NT2/D1 (cell line): ENCODE results near the gene ARHGAP33.

Experiments used
- DNase-seq: peaks from one replicate; pipeline ENCODE4 v3.0.0-alpha.2; 2011; ENCODE audit warnings: low read depth, low spot score
- H3K27me3 ChIP-seq: 2 replicates; pipeline ENCODE4 v1.6.0; 2011; ENCODE audit warnings: mild to moderate bottlenecking; ENCODE audit not compliant: insufficient read length, insufficient read depth
- H3K36me3 ChIP-seq: 2 replicates; pipeline ENCODE4 v1.6.1; 2011; ENCODE audit warnings: mild to moderate bottlenecking, low read length, mixed read lengths; ENCODE audit not compliant: insufficient read depth, insufficient read length
- H3K4me1 ChIP-seq: 2 replicates; pipeline ENCODE4 v1.5.1; 2011; ENCODE audit not compliant: insufficient read depth, insufficient read length
- H3K4me3 ChIP-seq: 2 replicates; pipeline ENCODE4 v1.5.1; 2011; ENCODE audit warnings: low read depth; ENCODE audit not compliant: insufficient read length
- H3K9ac ChIP-seq: 2 replicates; pipeline ENCODE4 v1.6.0; 2011; ENCODE audit warnings: low read depth; ENCODE audit not compliant: insufficient read length
- H3K9me3 ChIP-seq: 2 replicates; pipeline ENCODE4 v1.5.1; 2011; ENCODE audit warnings: mild to moderate bottlenecking, low read length; ENCODE audit not compliant: insufficient read depth
- SUZ12 ChIP-seq: IDR thresholded peaks from 2 replicates; pipeline ENCODE4 v1.6.1; 2011; ENCODE audit not compliant: insufficient read length, insufficient read depth; ENCODE audit errors: extremely low read depth
- YY1 ChIP-seq: IDR thresholded peaks from 2 replicates; pipeline ENCODE4 v1.6.1; 2011; ENCODE audit not compliant: insufficient read length, insufficient read depth
- ZNF274 ChIP-seq: IDR thresholded peaks from 2 replicates; pipeline ENCODE4 v1.6.1; 2011; ENCODE audit warnings: mild to moderate bottlenecking, low read depth, low read length

ARHGAP33 gene

DNA sequence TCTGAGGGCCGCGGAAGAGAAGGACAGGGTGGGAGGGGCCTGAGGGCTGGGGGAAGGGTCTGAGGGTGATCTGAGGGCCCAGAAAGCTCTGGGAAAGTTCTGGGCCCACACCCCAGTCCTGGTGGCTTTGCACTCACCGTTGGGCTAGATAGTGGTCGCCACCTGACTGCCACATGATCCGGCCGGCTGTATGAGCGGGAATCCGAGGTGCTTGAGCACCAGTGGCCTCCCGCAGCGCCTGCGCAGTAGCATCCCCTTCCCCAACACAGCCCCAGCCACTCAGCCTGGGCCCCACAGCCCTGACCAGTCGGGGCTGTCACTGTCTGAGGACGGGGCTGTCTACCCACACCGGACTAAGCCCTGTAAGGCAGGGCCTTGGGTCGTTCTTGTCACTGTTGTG is 22.3 kb downstream of the ARHGAP33 start:
- no peaks in the 10 kb centered on the region for H3K36me3 ChIP-seq
- peaks cover 3% of the 10 kb centered on the region for H3K4me1 ChIP-seq
- H3K27me3 ChIP-seq = no peaks in the 10 kb centered on the region
- H3K4me3 ChIP-seq = no peak overlapping the region
- no peak for TF ChIP-seq ZNF274
- no peak overlapping the region for H3K9ac ChIP-seq
- no peaks in the 10 kb centered on the region for H3K9me3 ChIP-seq
- no peak for DNase-seq

- no peak for DNase-seq
- H3K9ac ChIP-seq = no peak overlapping the region
These were observed 26.5 kb downstream of the ARHGAP33 start for GRCh38 chr19:35801828-35802227.

DNA sequence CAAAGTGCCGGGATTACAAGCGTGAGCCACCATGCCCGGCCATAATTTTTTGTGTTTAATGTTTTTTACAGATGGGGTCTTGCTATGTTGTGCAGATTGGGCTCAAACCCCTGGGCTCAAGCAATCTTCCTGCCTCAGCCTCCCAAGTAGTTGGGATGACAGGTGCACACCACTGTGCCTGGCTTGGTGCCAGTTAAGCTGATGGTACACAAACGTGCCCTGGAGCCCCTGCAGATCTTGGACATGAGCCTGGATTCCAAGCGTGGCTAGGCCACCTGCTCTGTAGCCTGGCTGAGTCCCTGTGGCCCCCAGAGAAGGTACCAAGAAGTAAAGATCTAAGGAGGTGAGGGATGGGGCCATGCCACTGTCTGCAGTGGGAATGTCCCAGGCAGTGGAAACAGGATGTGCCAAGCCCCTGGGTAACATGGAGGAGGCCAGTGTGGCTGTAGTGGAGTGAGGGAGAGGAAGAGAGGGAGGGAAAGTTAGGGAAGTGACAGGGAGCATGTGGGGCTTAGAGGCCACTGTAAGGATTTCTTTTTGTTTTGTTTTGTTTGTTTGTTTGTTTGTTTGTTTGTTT is 30.2 kb downstream of the ARHGAP33 start:
- H3K9ac ChIP-seq = no peak overlapping the region
- TF ChIP-seq SUZ12 (no peak), YY1 (no peak), ZNF274 (no peak)
- no peak for DNase-seq

More at GRCh38 chr19:35801828-35802227, 26.5 kb downstream of the ARHGAP33 start:
- no peaks in the 10 kb centered on the region for H3K27me3 ChIP-seq
- peaks cover 3% of the 10 kb centered on the region for H3K4me1 ChIP-seq
- H3K4me3 ChIP-seq = no peak overlapping the region
- TF ChIP-seq ZNF274 (no peak), YY1 (no peak), SUZ12 (no peak)
- H3K36me3 ChIP-seq = no peaks in the 10 kb centered on the region
- H3K9me3 ChIP-seq = no peaks in the 10 kb centered on the region

GRCh38 chr19:35806597-35806996 is 31.2 kb downstream of the ARHGAP33 start:
- Histone ChIP-seq H3K4me1 (no peaks in the 10 kb centered on the region), H3K27me3 (no peaks in the 10 kb centered on the region), H3K9ac (no peak overlapping the region), H3K36me3 (no peaks in the 10 kb centered on the region), H3K9me3 (no peaks in the 10 kb centered on the region), H3K4me3 (no peak overlapping the region)
- TF ChIP-seq YY1 (no peak), ZNF274 (no peak), SUZ12 (no peak)
- no peak for DNase-seq

More for the DNA sequence above, 30.2 kb downstream of the ARHGAP33 start:
- H3K9me3 ChIP-seq = no peaks in the 10 kb centered on the region
- H3K36me3 ChIP-seq = no peaks in the 10 kb centered on the region
- no peaks in the 10 kb centered on the region for H3K4me1 ChIP-seq
- no peaks in the 10 kb centered on the region for H3K27me3 ChIP-seq
- H3K4me3 ChIP-seq = no peak overlapping the region

DNA sequence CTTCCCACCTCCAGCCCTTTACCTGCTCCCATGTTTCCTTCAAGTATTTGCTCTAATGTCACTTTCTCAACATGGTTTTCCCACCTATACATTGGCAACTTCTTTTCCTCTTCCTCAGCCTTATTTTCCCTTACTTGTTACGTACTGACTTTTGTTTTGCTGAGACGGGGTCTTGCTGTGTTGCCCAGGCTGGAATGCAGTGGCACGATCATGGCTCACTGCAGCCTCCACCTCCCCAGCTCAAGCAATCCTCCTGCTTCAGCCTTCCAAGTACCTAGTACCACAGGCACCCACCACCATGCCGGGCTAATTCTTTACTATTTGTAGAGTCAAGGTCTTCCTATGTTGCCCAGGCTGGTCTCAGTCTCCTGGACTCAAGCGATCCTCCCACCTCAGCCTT is 32.3 kb downstream of the ARHGAP33 start:
- Histone ChIP-seq H3K9me3 (no peaks in the 10 kb centered on the region), H3K36me3 (no peaks in the 10 kb centered on the region), H3K27me3 (no peaks in the 10 kb centered on the region), H3K4me3 (no peak overlapping the region), H3K9ac (no peak overlapping the region), H3K4me1 (no peaks in the 10 kb centered on the region)
- no peak for DNase-seq
- no peak for TF ChIP-seq SUZ12
- no peak for TF ChIP-seq ZNF274

DNA sequence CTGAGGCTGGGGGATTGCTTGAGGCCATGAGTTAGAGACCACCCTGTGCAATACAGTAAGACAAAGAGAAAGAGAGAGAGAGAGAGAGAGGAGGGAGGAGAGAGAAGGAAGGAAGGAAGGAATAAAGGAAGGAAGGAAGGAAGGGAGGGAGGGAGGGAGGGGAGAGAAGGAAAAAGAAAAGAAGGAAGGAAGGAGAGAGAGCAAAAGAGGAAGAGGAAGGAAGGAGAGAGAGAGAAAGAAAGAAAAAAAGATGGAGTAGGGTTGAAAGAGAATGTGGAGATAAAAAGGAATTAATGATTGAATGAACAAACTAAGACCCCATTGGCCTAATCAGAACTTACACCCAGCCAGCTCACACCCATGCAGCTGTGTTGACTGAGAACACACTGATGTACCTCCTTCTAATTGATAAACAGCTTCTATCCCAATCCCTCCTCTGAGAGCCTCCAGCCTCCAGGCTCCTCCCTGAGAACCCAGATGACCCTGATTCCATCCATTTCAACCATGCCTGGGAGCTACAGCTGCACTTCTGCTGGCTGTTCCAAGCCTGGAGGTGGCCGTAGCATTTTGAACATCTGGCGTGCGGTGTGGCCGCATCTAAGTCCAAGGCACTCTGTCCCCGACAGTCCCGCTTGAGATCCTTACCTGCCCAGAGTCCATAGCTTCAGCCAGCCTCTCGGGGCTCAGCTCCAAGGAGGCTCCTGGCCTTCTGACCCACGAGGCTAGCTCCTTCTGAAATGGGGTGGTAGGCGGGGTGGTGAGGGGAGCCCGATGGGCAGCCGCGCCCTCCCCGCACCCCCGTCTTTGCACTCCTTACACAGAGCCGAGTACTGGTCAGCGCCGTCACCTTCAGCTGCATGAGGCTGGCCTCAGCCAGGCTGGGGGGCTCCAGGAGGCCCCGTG is 36.2 kb downstream of the ARHGAP33 start:
- H3K36me3 ChIP-seq = no peaks in the 10 kb centered on the region
- no peak overlapping the region for H3K9ac ChIP-seq
- H3K4me1 ChIP-seq = peaks cover 5% of the 10 kb centered on the region
- H3K9me3 ChIP-seq = no peaks in the 10 kb centered on the region
- no peak for DNase-seq
- no peak for TF ChIP-seq YY1
- TF ChIP-seq ZNF274 = no peak
- no peak for TF ChIP-seq SUZ12
- H3K27me3 ChIP-seq = no peaks in the 10 kb centered on the region
- H3K4me3 ChIP-seq = no peak overlapping the region

DNA sequence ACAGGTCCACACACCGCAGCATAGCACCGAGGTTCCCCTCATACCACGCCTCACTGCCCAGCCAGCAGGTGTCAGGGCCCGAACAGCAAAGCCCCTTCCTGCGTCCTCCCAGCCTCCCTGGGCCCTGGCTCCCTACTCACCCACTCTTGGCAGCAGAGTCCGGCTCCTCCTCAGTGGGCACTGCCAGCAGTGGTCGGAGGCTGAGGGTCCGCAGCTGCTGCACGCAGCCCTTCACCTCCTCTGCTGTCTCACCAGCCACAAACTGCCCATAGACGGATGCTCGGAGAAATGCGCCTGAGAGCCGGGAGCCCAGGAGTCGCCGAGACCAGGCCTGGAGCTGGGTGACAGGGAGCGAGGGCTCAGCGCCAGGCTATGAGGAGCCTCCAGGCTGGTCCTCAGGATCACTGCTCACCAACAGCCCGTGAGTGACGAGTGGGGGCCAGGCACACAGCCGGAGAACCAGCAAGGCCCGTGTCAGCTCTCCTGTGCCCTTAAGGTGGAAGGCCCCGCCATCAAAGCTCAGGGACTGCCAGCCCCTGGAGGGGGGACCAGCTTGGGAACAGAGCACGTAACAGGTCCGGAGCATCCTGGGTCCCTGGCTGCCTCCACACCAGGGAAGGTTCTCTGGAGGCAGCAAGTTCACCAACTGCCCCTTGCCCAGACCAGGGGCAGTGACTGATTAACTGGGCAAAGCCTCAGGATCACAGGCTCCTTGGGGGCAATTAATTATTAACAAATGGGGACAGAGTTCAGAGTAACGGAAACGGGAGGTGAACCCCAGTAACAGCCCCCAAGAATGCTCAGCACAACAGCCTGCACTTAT is 37.1 kb downstream of the ARHGAP33 start, which contains the start of gene PRODH2:
Gene PRODH2 (minus strand): TSS at position 626 of the 823 bp plus-strand sequence. CDS start 40 bp downstream, at position 586.
- H3K9me3 ChIP-seq = no peaks in the 10 kb centered on the region
- no peak for DNase-seq
- TF ChIP-seq ZNF274 = no peak
- no peak for TF ChIP-seq SUZ12
- TF ChIP-seq YY1 = no peak
- peaks cover 5% of the 10 kb centered on the region for H3K4me1 ChIP-seq
- H3K4me3 ChIP-seq = no peak within 1 kb of the TSS
- no peaks in the 10 kb centered on the region for H3K36me3 ChIP-seq
- H3K27me3 ChIP-seq = no peaks in the 10 kb centered on the region
- no peak within 1 kb of the TSS for H3K9ac ChIP-seq
